ENCODE measurements around the gene LRRC75A. TPM values are rescaled to one million over a fixed set of nuclear protein-coding genes. Genes with fewer than 3 reads are reported as not detected.

Gene LRRC75A
- total and polyA plus RNA-seq, 2 of the 13 experiments (the other 11 are each of a cell fraction or from before 2014, with no cell fraction given), result 0.03 TPM; not detected in 1

- POLR2A ChIA-PET, result interaction anchor here (1.7 kb wide), 1 partner anchor 30 kb away, joined by 4 read pairs; no protein-coding TSS in a partner anchor
- Histone ChIP-seq H3K36me3 (replicated peaks in 1 of 2; ENCODE audit: control insufficient read depth in 1 of 2, insufficient read depth in 2 of 2, low read length in 2 of 2) (no peaks in the 10 kb centered on the region), H3K4me1 (ENCODE audit: insufficient read depth, low read length) (peaks cover 60% of the 10 kb centered on the region), H3K27ac (ENCODE audit: extremely low read length, insufficient read depth, low read length) (no peak overlapping the region), H3K4me3 (replicated peaks in 1 of 3; ENCODE audit: insufficient read depth in 1 of 3, low read depth in 2 of 3, low read length in 3 of 3) (no peak overlapping the region; a peak in 1 of 6 replicates), H3K27me3 (ENCODE audit: control insufficient read depth in 1 of 2, insufficient read depth in 2 of 2, low read length in 2 of 2) (peaks cover 4 to 22% of the 10 kb centered on the region in 2 experiments; a peak in 3 of 5 replicates), H3K9me3 (ENCODE audit: low read length) (no peaks in the 10 kb centered on the region), H3K9ac (ENCODE audit: insufficient read depth, low read depth, low read length) (no peak overlapping the region), H3K79me2 (ENCODE audit: insufficient read depth, low read length) (no peaks in the 10 kb centered on the region), H4K20me1 (ENCODE audit: insufficient read depth, low read length) (peaks cover 2% of the 10 kb centered on the region; the same call in 1 of the 2 replicates), H2AFZ (ENCODE audit: low read length) (no peak overlapping the region), H3K4me2 (ENCODE audit: low read depth, low read length) (0 out of 2 replicates have a peak overlapping the region, but pooled peaks have one; percentile 4)
- WGBS (ENCODE audit: low lambda C conversion rate), result 11% methylated on average over 4 of the region's 4 CpGs
- no TSS peak for BruUV-seq (replicated peaks)
- CTCF ChIA-PET (ENCODE audit: low intra/inter-chr PET ratio, low total read pairs), result no interaction called here
- in situ Hi-C loops (cut with HindIII; ENCODE audit: extremely low pct_ligation_motif_present, low pct_unique_long_range_greater_than_20kb) (no loop called here), intact Hi-C loops (cut with micrococcal nuclease; ENCODE audit: unreplicated experiment) (loop anchor here (5.0 kb wide), 1 partner anchor 54 kb away; no protein-coding TSS in a partner anchor)
- DNase-seq (ENCODE audit: low spot score), result peak; percentile 53
- peak; percentile 58 for ATAC-seq
- peak; percentile 61 for FAIRE-seq
- TF ChIP-seq ARID5B (CRISPR knock-in tag; IDR thresholded peaks at IDR 0.05), result peak; percentile 25; the same call in 1 of the 2 replicates
- peak; percentile 22; the same call in 1 of the 2 replicates for TF ChIP-seq DPF2 (CRISPR knock-in tag; IDR thresholded peaks at IDR 0.05; ENCODE audit: borderline replicate concordance, low read depth)
- peak; percentile 66; the same call in 1 of the 2 replicates for TF ChIP-seq FOXA3 (CRISPR knock-in tag; IDR thresholded peaks at IDR 0.05)
- TF ChIP-seq MIXL1 (CRISPR knock-in tag; IDR thresholded peaks at IDR 0.05), result peak; percentile 65; the same call in 1 of the 2 replicates
- 0 out of 2 replicates have a peak, but pooled peaks have one; percentile 21 for TF ChIP-seq ZFY (CRISPR knock-in tag; IDR thresholded peaks at IDR 0.05)
- TF ChIP-seq TCF7 (IDR thresholded peaks at IDR 0.05; ENCODE audit: low read depth), result 0 out of 2 replicates have a peak, but pooled peaks have one; percentile 16
- no peak for TF ChIP-seq ZNF121 (CRISPR knock-in tag; IDR thresholded peaks at IDR 0.05)
- TF ChIP-seq MAX (IDR thresholded peaks at IDR 0.05), result 0 out of 2 replicates have a peak, but pooled peaks have one; percentile 14
- peak; percentile 79 for TF ChIP-seq ZNF263 (CRISPR knock-in tag; IDR thresholded peaks at IDR 0.05)
- no peak for TF ChIP-seq REL (CRISPR knock-in tag; conservative IDR thresholded peaks at IDR 0.05)
- 0 out of 2 replicates have a peak, but pooled peaks have one; percentile 25 for TF ChIP-seq ZBTB7B (CRISPR knock-in tag; IDR thresholded peaks at IDR 0.05)
- TF ChIP-seq CREM (IDR thresholded peaks at IDR 0.05), result 0 out of 2 replicates have a peak, but pooled peaks have one; percentile 20
- no peak for TF ChIP-seq CREM (CRISPR knock-in tag; IDR thresholded peaks at IDR 0.05)
- TF ChIP-seq ZNF484 (CRISPR knock-in tag; IDR thresholded peaks at IDR 0.05; ENCODE audit: borderline replicate concordance, low read depth), result no peak
- TF ChIP-seq NONO (IDR thresholded peaks at IDR 0.05), result no peak
- TF ChIP-seq NONO (CRISPR knock-in tag; conservative IDR thresholded peaks at IDR 0.05), result peak; percentile 29; the same call in 1 of the 2 replicates
- peak; percentile 21 for TF ChIP-seq SKI (IDR thresholded peaks at IDR 0.05; ENCODE audit: partially characterized antibody)
- TF ChIP-seq MXD1 (CRISPR knock-in tag; IDR thresholded peaks at IDR 0.05), result no peak
- peak; percentile 63; the same call in 1 of the 2 replicates for TF ChIP-seq TBX2 (CRISPR knock-in tag; IDR thresholded peaks at IDR 0.05; ENCODE audit: borderline replicate concordance)
- TF ChIP-seq MBNL3 (CRISPR knock-in tag; conservative IDR thresholded peaks at IDR 0.05), result no peak
- TF ChIP-seq PPARG (CRISPR knock-in tag; conservative IDR thresholded peaks at IDR 0.05), result no peak
These were observed 23.5 kb downstream of the LRRC75A start for GRCh38 chr17:16468428-16468992.
